Activated CD8-positive, alpha-beta memory T cell treated with anti-CD3 and anti-CD28 coated beads, Interleukin-2, amount 50 U/mL, for 1 hour (primary cell): ENCODE data around the gene ZNF566.
"Not testable (repeated sequence)": the region's sequence is repeated elsewhere in the genome, so short reads cannot be mapped to it uniquely, and the experiment has no call there.

Experiments
- DNase-seq: peaks from one replicate; pipeline ENCODE4 v3.0.0-alpha.2; 2020; ENCODE audit errors: extremely low read depth

The ZNF566 gene

GRCh38 chr19:36489118-36489919, at the start of gene ZNF566:
Gene ZNF566, minus strand, starts transcription at chr19:36489561. Its CDS starts 13,004 bp downstream, at chr19:36476557.
- DNase-seq = peak; percentile 90

GRCh38 chr19:36528921-36529518, 39.7 kb upstream of the ZNF566 start:
- DNase-seq = no peak

- DNase-seq = peak; percentile 75
Observed at GRCh38 chr19:36528194-36528920, 39.0 kb upstream of the ZNF566 start, which contains the start of gene ZNF260. Gene ZNF260, minus strand, starts transcription at chr19:36528271. Its CDS starts 13,033 bp downstream, at chr19:36515238.

GRCh38 chr19:36527873-36528193, 38.5 kb upstream of the ZNF566 start:
- DNase-seq = peak; percentile 3

- no peak for DNase-seq
Observed at GRCh38 chr19:36527341-36527740, 38.0 kb upstream of the ZNF566 start.

GRCh38 chr19:36526581-36526980, 37.2 kb upstream of the ZNF566 start:
- no peak for DNase-seq

GRCh38 chr19:36524617-36525016, 35.3 kb upstream of the ZNF566 start:
- DNase-seq = no peak

- DNase-seq = no peak
Observed at GRCh38 chr19:36514012-36514612, 24.8 kb upstream of the ZNF566 start.

- DNase-seq = no peak
Observed at GRCh38 chr19:36508325-36508724, 19.0 kb upstream of the ZNF566 start.

GRCh38 chr19:36501973-36502372, 12.6 kb upstream of the ZNF566 start:
- DNase-seq = no peak

GRCh38 chr19:36497001-36497400, 7.6 kb upstream of the ZNF566 start:
- DNase-seq = no peak

GRCh38 chr19:36492689-36493453, 3.5 kb upstream of the ZNF566 start:
- not testable (repeated sequence) for DNase-seq

GRCh38 chr19:36490846-36491245, 1.5 kb upstream of the ZNF566 start:
- not testable (repeated sequence) for DNase-seq

GRCh38 chr19:36489920-36490415, 607 bp upstream of the ZNF566 start:
- DNase-seq = peak; percentile 45

- no peak for DNase-seq
Observed at GRCh38 chr19:36488846-36489117, 579 bp downstream of the ZNF566 start.

- DNase-seq = no peak
Observed at GRCh38 chr19:36488118-36488845, 1.1 kb downstream of the ZNF566 start.

- DNase-seq = no peak
Observed at GRCh38 chr19:36483653-36484052, 5.7 kb downstream of the ZNF566 start.

GRCh38 chr19:36482876-36483275, 6.5 kb downstream of the ZNF566 start:
- no peak for DNase-seq

GRCh38 chr19:36460046-36460445, 29.3 kb downstream of the ZNF566 start:
- no peak for DNase-seq

GRCh38 chr19:36456831-36457230, 32.5 kb downstream of the ZNF566 start:
- DNase-seq = no peak
